HL-60/S4 (cell line): ENCODE measurements around the gene MAP7D2.
"Not testable (repeated sequence)": the region's sequence is repeated elsewhere in the genome, so short reads cannot be mapped to it uniquely, and the experiment has no call there.

Source experiments
- in situ Hi-C: fragments of 300-500 bp; cut with MboI; formaldehyde crosslinking; loops from 2 replicates; pipeline ENCODE4 v1.14.3; 2022; ENCODE audit warnings: low sequenced_read_pairs

MAP7D2 gene

DNA sequence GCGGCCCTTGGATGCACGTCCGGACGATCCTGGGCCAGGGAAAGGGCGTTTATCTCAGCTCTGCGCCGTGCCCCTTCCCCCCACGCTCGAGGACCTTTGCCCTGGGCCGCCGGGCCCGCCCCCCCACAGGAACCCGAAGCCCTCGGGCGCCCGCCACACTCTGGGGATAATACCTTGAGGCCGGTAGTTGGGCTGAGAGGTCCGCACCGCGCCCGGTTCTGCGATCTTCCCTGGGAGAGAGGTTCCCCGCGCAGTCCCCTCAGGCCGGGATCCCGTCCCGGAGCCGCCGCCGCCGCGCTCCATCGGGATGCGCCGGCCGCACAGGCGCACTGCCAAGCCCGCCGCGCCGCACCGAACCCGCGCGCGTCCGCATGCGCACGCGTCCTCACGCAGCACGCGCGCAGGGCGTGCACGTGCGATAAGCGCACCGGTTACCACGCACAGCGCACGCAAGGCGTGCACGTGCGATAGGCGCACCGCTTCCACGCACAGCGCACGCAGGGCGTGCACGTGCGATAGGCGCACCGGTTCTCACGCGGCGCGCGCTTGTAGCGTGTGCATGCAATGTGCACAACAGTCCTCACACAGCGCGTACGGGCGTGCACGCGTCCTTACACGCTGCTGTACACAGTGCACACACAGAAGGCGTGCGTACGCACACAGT, at the start of gene MAP7D2:
MAP7D2 (minus strand) TSS at position 331 of the 664 bp plus-strand sequence; CDS start at position 303, 28 bp downstream.
- in situ Hi-C loops: no loop called here

DNA sequence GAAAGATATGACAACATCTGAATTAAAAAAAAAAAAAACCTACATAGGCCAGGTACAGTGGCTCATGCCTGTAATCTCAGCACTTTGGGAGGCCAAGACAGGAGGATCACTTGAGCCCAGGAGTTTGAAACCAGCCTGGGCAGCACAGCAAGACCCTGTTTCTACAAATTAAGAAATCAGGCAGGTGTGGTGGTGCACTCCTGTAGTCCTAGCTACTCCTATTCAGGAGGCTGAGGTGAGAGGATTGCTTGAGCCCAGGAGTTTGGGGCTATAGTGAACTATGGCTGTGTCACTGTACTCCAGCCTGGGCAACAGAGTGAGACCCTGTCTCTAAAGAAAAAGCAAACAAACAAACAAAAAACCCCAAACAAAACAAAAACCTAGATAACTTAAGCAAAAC, 45.8 kb upstream of the MAP7D2 start:
- in situ Hi-C loops: not testable (repeated sequence)

DNA sequence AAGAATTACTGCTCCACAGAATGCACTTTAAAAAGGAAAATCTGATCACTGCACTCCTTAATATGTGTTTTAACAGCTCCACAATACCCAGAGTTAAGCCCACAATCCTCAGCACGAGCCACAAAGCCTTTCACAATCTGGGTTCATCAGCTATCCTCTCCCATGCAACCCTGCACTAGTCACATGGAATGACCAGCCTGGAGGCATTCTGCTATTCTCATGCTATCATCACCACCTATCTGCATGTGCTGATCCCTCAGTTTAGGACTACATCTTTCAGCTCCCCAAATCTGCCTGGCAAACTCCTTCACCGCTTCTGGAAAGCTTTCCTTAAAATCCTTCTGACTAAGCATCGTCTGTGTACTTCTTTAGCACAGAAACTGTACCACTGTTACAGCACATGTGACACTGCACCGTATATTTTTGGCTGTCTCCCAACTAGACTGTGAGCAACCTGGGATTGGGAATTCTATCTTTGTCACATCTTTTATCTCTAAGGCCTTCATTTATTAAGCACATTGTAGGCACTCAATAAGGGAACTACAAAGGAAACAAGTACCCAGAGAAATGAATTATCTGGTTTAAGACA, 43.2 kb upstream of the MAP7D2 start:
- in situ Hi-C loops: no loop called here

DNA sequence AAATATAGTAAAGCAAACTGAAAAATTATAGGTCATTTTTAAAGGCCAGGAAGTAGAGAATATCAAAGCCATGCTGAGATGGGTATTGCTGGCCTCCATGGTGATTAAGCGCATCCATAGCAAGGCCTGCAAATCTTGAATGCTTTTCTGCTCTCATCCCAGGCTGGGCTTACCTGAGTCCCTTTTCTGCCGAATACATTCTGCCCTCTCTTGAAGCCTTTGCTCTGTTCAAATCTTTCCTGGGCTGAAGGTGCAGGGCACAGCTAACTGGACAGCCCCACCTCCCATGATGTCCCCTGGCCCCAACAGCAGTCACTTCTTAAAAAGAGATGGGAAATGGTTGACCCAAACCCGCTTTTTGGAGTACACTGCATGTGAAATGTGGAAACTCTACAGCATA, 35.0 kb upstream of the MAP7D2 start:
- in situ Hi-C loops: no loop called here

DNA sequence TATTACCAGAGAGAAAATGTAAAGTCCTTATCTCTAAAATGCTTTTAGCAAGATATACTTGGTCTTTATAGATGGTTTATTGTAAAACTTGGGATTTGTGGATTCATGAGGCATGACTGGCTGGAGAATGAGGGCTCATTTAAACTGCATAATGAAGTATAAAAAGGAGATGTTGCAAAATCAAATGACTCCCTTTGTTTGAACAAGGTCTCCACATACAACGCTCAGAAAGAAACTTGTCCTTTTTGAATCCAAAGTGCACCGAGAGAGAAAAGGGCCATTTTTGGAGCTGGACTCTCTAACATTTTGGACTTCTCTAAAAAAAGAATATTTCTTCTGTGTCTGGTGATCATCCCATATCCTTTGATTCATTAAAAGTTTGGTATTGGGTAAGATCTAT, 32.6 kb upstream of the MAP7D2 start:
- in situ Hi-C loops: no loop called here

DNA sequence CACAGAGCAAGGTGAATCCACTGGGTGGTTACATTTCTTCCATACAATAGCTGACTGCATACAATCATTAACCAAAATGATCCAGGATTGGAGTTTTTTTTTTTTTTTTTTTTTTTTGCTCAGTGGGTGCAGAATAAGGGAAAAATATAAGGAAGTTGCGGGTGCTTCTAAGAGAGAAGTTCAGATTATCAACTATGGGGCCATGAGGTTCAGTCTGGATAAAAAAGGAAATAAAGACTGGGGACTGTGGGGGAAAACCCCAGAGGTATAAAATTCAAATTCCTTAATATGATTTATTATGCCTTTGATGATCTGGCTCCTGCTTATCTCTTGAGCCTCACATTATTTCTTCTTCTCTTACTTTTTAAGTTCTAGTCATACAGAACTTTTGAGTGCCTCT, 30.9 kb upstream of the MAP7D2 start:
- in situ Hi-C loops: no loop called here

DNA sequence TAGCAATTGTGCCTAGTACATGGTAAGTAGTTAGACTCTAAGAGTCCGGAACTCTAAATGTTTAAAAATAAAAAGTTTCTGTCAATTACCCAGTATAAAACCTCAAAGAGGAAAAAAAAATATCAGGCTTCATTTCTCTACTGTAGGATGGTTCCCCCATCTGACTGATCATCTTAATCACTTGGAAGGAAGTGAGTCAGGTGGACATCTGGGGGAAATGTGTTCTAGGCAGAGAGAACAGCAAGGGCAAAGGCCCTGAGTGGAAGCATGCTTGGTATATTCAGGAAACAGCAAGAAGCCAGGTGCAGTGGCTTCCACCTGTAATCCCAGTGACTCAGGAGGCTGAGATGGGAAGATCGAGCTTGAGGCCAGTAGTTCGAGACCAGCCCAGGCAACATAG, 27.8 kb upstream of the MAP7D2 start:
- in situ Hi-C loops: no loop called here

DNA sequence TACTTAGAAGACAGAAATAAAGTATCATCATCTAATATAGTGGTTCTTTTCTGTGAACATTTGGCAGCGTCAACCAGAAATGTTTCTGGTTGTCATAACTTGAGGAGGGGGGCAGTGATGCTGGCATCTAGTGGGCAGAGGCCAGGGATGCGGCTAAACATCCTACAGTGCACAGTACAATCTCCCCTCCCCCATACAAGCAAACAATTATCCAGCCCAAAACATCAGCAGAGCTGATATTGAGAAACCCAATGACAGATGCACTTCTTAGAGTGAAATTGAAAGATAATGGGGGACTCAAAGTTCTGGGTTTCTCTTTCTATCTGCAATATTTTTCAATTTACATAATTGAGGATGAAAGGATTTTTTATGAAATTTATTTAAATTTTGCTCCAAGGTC, 26.9 kb upstream of the MAP7D2 start:
- in situ Hi-C loops: no loop called here

DNA sequence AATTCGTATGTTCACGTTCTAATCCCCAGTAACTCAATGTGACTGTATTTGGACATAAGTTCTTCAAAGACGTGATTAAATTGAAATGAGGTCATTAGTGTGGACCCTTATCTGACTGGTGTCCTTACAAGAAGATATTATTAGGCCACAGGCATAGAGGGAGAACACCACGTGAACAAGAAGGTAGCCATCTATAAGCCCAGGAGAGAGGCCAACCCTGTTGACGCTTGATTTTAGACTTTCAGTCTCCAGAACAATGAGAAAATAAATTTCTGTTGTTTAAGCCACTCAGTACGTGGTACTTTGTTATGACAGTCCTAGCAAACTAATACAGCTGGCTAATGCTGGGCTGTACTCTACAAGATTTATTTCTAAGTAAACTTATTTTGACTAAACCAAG, 26.4 kb upstream of the MAP7D2 start:
- in situ Hi-C loops: no loop called here

DNA sequence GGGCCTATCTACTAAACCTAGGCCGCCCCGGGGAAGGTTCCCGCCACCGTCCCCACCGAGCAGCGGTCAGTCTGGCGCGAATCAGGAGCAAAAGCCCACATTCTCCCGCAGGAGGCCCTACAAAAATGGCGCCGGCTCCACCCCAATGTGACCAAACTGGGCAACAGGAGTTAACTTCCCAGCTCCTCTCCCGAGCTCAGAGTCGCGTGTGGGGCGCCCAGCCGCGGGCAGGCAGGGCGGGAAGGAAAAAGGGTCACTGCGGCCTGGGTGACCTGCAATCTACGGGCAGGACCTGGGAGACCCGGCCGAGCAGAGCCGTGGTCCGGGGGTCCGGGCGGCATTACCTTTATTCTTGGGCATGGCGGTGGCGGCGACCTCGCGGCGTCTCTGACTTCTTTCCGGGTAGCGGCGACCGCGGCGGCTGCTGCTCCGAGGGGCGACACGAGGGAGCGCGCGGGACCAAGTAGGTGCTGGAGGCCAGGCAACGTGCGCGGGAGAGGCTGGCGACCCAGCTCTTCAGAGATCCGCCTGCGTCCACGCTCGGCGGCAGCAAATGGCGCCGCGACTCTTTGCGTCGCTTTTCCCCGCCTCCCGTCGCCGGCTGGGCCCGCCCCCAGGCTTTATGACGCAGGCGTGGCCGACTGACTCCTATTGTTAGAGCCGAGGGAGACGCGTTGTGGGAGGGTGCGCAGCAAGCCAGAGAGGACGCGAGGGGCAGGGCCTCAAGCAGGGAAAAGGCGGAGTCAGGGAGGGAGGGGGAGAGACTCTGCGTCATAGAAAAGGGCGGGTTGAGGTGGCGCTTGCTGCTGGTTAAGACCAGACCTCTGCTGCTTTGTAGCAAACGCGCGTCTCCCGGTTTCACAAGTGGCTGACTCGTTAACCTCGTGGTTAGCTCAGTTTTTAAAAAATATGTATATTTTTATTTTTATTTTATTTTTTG, 24.8 kb upstream of the MAP7D2 start, which contains the start of gene EIF1AX:
EIF1AX (minus strand) TSS at position 558 of the 940 bp plus-strand sequence; CDS start at position 360, 198 bp downstream.
- in situ Hi-C loops: no loop called here

DNA sequence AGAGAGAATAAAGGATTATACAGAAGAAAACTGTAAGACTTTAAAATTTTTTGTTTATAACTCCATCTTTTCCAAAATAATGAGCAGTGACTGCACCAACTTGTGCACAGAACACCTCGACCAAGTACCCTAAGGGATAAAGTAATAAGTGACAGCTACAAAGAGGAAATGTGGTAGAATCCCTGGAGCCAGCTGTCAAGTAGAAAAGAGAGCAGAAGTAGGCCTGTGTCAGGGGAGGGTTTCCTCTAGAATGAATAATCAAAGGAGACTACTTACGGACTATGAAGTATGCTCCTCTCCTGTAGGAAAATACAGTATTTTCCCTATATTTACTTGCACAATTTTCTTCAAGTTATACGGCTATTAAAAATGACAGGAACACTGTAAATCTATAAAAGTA, 23.7 kb upstream of the MAP7D2 start:
- in situ Hi-C loops: no loop called here

DNA sequence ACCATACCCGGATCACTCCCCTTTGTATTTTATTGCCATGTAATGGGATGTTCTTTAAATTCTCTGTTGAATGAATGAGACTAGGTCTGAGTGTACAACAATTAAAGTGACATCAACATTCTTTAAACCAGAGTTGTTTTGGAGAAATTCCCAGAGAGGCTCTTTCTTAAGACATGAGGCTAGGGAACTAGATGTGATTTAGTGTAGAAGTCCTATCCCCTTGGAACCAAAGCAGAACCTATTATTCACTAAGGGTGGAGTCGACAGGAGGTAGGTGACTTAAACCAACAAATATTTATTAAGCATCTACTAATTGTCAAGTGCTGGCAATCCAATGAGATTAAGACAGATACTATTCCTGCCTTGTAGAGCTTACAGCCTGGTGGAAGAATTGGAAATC, 23.3 kb upstream of the MAP7D2 start:
- in situ Hi-C loops: no loop called here

DNA sequence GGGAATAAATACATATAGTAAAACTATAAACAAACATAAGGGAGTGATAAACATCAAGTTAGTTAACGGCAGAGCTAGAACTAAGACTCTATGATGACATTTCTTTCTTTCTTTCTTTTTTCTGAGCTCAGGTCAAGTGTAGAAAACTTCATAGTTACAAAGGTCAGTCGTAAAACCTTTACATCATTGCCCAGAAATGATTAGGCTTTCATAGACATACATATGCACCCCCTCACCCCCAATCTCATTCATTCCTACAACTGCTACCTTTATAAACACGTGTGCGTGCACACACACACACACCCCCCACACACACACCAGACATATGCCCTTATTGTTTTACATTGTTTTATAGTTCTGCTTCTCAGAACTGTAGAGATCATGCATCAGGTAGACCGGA, 19.2 kb upstream of the MAP7D2 start:
- in situ Hi-C loops: no loop called here

DNA sequence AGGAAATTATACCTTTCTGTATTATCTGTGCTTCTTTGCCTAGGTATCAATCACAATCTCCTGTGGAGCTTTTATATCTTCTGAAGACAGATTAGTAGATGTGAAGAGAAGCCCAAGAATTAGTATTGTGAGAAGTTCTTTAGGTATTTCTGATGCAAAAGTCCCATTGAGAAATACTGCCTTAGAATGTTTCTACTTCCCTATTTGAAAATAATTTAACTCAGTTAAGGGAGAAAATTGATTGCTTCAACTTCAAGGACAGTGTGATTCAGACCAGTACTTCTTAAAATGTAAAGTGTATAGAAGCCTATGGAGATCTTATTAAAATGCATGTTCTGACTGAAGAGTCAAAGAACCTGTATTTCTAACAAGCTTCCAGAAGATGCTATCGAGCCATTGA, 16.0 kb upstream of the MAP7D2 start:
- in situ Hi-C loops: no loop called here

DNA sequence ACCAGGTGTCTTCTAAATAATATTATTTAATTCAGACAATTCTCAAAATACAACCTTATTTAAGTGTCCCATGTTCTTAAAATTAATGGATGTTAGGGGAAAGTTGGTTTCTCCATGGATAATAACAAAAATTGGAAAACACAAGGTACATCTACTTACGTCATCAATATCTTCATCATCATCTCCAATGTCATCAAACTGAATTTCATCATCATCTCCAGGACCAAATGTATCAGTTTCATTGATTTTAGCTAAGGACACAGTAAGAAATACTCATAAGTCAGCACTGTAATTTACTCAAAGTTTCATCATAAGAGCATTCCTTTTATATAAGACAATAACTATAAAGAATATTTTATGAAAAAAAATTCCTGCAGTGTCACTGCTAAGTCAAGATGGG, 13.7 kb upstream of the MAP7D2 start:
- in situ Hi-C loops: no loop called here

DNA sequence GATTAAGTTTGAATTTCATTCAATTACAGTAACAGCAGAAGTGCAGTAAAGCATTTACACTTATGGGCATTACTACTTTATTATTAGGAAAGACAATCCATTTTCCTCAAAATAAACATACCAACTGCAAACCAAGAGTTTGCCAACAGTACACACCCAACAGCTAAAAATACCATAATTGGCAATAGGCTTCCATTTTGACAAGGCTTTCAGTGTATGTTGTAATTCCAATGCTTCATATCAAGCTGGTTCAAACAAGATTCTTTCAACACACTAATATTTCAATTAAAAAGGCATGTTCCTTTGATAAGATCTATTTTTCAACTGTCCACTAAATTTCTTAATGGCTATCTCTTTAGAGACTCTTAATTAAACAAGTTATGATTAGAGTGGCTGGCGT, 12.8 kb upstream of the MAP7D2 start:
- in situ Hi-C loops: no loop called here

DNA sequence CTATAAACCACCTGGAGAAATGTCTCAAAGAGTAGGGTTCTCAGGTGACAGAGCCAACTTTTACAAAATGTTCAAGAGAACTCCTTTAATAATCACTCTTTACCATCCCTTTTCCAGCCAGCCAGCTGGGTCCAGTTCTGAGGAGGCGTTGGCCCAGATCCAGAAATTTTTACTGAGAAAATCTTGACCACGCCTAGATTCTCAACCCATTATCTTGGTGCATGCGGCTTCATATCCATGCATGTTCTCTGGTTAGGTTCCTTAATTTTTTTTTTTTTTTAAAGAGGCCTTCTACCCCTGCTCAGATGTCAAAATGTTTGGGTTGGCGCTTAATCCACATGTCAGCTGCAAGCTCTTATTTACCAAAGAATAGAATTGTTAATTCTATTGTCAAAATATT, 12.0 kb upstream of the MAP7D2 start:
- in situ Hi-C loops: no loop called here

DNA sequence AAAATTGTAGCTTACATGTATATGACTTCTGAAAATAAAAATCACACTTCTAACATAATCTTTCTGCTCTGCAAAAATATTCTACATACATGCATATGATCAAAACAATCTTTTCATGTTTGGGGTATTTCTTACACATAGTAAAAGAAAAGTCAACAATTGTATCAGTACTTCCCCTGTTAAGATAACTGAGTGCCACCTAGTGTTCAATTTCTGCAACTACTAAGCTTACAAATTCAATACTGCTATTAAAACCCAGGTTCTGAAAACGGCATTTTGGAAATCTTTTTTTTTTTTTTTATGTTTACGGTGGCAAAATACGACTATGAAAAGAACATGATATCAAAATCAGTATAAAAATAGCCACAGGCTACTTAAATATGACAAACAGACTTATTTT, 10.7 kb upstream of the MAP7D2 start:
- in situ Hi-C loops: not testable (repeated sequence)

DNA sequence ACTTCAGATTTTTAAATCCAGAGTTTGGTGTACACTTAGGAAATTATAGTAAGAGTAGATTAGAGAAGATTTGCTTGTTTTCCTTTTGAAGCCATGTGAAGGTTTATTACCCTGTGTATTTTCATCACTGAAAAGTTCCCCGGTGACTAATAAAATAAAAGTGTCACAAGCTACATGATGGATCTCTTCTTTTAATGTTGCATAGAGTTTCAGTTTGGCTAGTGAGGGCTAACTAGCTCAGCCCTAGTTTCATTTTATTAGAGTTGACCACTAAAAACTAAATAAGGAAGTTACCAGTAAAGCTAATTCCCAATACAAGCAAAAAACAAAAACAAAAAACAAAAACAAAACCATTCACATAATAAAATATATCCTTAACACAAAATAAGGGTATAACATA, 10.1 kb upstream of the MAP7D2 start:
- in situ Hi-C loops: not testable (repeated sequence)

DNA sequence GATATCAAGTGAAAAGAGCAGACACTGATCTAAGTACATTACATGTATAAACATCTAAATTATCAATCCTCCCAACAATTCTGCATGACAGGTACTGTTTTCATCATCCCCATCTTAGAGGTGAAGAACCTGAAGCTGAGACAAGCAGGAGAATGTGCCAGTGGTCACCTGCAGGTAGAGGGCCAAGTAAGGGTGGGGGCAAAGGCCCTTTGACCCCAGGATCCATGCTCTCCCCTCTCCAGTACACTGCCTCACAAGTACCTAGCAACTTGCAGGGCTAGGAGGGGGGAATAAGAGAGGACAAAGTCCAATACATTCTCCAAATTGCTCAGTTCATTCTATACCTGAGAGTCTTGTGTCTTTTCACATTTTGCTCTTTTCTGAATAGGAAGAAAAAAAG, 8.3 kb upstream of the MAP7D2 start:
- in situ Hi-C loops: no loop called here

DNA sequence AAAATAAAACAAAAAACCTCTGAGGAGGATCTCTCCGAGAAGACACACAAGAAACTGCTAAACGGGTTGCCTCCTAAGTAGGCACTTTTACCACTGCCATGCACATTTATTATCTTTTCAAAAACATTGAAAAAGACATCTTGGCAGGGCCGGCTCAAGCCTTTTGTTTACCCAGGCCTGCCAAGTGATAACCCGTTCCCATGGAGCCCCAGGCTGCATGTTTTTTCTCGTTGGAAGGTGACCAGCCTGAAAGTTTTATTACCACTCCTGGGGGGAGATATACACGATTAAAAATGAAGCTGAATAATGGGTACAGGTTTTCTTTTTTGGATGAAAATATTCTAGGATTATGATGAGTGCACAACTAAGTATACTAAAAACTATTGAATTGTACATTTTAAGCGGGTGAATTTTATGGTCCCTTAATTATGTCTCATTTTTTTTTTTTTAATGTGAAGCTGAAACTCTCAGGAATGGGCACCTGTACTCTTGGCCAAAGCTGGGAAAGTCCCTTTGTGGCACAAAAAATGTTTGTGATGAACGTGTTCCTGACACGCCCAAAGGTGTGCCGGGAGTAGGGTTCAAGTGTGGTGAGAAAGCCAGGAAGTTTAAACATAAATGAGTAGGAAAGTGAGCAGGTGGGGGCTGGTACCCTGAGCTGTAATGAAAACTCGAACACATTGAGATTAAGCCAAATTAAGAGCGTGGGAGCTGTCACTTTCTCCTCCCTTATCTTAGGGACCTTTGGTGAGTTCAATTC, 1.5 kb upstream of the MAP7D2 start:
- in situ Hi-C loops: no loop called here
